A172 (cell line): ENCODE measurements around the gene PRSS3. TPM values are rescaled to one million over a fixed set of nuclear protein-coding genes. Genes with fewer than 3 reads are reported as not detected.
A peak's percentile ranks its signal among the peaks of the same experiment; 100 is the strongest.
"Not testable (repeated sequence)": the region's sequence is repeated elsewhere in the genome, so short reads cannot be mapped to it uniquely, and the experiment has no call there.

Experiments
- DNase-seq: peaks from one replicate; pipeline ENCODE4 v3.0.0-alpha.2; 2015; ENCODE audit warnings: low spot score
- total RNA-seq: library from RNA; depleted of rRNA; stranded (reverse); fragments of >200 nt; shearing (Covaris generic); gene quantifications from 2 replicates; pipeline ENCODE4 v1.2.3, GENCODE V29; 2014; rRNA removed

Gene PRSS3
- total RNA-seq, 1 experiment from 2014 or later, result not detected

DNA sequence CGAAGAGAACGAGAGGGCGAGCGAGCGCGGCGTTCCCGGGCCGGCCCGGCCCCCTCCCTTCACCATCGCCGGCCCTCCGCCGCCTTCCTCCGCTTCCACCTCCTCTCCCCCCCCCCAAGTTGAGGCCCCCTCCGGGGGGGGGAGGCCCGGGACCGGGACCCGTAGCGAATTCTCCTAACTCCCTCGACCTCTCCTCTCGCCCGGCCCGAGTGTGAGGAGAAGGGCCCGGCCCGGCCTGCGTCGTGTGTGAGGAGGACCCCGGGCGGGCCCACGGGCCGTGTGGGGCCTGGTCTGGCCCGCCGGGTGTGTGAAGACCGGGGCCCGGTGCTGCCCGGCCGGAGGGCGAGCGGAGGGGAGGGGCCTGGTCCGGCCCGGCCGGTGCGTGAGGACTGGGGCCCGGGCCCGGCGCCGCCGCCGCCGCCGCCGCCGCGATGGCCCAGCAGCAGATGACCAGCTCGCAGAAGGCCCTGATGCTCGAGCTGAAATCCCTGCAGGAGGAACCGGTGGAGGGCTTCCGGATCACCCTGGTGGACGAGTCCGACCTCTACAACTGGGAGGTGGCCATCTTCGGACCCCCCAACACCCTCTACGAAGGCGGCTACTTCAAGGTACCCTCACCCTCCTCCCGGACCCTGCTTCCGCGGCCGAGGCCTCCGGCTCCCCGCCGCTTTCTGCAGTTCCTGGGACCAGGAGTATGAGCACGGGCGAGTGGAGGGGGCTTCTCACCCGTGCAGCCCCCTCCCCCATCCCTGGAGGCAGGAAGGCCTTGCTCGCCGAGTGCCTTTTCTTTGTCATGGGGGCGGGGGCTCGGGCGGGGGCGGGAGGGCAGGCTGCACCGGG lies 22.2 kb downstream of the PRSS3 start:
- DNase-seq, result peak; percentile 40

DNA sequence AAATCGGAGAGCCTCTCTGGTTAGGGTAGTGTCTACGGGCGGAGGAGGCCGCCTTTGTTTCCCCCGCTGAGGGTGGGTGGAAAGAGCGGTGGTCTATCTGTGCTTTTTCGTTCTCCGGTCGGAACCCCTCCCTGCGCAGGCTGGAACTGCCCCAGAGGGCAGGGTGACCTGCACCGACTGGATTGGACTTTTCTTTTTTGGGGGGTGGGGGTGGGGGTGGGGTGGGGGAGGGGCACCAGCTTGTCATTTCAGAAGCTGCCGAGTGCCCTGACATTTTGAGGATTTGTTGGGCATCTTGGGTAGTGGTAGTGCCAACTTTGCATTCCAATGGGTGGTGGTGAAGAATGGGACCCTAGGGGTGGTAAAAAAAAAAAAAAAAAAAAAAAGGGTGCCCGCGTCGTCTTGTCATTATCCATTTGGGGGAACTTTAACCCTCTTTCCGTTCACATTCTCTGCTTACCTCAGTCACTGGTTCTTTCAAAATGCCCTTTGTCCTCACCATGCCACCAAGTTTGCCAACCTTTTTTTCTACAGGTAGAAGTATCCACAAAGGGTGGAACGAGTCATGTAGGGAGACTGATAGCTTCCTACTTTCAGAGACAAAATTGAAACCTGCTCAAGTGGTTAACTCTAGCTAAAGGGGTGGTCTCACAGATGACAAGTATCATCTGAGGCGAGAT lies 22.9 kb downstream of the PRSS3 start:
- no peak for DNase-seq

DNA sequence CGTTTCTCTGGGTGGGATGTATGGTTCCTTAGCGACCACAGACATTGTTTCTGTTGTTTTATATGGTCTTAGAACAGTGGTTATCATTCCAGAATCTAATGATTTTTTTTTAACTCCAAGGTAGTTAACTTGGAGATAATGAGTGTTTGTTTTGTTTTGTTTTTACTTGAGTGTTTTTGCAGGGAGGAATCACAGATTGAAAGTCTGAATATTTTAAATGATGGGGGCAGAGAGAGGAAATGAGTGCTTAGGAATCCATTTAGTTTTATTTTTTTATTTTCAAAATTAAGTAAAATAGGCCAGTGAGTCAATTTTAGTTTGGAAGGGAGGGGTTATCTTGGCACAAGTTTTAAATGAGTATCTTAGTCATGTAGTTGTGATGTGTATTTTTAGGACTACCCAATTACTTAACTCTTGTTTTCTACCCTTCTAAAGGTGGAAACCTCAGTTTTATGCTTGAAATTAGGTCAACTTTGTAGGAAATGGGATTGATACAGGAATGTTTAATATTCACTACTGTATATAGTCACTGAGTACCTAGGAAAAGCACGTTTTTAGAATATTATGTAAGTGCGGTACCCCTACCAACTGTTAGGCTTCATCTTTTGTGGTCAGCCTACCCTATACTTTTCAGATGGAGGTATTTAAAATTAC lies 23.6 kb downstream of the PRSS3 start:
- no peak for DNase-seq

DNA sequence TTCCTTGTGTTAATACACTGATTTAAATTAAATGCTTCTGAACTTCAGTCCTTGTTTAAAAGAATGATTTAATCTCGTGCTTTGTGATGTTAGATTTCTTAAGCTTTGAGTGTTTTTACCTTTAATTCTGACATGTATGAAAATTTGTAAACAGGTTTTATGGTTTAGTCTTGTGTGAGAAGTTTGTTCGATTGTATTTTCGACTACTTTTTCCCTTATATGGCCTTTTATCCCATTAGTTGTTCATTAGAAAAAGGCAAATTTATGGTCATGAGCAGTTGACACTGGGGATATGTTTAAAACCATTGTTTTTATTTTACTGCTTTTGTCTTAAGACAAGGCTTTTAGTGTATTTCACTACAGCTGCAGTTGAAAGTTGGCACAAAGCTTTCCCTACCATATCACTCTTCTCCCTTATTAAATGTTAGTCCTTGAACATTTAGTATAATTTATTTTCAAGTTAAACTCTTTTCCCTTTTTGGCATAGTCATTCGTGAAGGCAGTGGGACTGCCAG lies 24.9 kb downstream of the PRSS3 start:
- no peak for DNase-seq

DNA sequence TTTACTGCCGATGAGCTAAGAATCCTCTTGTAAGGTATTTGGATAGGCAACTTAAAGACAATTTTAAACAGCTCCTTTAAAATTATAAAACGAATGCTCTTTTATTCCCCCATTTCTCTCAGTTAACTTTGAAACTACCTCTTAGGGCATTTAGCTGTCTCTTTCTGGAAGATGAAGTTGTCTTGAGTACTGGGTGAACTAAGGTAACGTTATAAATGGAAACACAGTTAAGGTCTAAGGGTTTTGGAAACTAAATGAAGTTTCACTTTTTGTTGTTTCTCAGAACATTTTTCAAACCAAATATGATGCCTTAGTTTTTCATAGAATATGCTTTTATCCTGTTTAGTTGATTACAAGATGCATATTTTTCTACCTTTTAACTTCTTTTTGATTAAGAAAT lies 28.4 kb downstream of the PRSS3 start:
- no peak for DNase-seq

DNA sequence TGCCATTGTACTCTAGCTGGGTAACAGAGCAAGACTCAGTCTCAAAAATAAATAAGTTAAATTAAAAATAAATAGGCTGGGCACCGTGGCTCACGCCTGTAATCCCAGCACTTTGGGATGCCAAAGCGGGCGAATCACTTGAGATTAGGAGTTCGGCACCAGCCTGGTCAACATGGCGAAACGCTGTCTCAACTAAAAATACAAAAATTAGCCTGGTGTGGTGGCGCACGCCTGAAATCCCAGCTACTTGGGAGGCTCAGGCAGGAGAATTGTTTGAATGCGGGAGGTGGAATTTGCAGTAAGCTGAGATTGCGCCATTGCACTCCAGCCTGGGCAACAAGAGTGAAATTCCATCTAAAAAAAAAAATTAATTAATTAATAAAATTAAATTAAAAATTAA lies 31.9 kb downstream of the PRSS3 start:
- not testable (repeated sequence) for DNase-seq

DNA sequence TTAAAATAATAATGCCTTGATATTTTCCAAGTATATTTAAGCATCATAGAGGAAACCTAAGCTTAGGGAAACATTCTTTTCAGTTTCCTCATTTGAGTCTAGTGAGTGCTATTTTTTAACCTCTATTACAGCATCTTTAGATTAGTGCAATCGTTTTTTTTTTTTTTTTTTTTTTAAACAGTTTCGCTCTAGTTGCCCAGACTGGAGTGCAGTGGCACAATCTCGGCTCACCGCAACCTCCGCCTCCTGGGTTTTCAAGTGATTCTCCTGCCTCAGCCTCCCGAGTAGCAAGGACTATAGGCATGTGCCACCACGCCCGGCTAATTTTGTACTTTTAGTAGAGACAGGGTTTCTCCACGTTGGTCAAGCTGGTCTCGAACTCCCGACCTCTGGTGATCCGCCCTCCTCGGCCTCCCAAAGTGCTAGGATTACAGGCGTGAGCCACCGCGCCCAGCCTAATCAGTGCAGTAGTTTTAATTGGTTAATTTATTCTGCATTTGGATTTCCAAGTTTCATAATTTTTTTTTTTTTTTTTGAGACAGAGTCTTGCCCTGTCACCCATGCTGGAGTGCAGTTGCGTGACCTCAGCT lies 34.4 kb downstream of the PRSS3 start:
- not testable (repeated sequence) for DNase-seq

DNA sequence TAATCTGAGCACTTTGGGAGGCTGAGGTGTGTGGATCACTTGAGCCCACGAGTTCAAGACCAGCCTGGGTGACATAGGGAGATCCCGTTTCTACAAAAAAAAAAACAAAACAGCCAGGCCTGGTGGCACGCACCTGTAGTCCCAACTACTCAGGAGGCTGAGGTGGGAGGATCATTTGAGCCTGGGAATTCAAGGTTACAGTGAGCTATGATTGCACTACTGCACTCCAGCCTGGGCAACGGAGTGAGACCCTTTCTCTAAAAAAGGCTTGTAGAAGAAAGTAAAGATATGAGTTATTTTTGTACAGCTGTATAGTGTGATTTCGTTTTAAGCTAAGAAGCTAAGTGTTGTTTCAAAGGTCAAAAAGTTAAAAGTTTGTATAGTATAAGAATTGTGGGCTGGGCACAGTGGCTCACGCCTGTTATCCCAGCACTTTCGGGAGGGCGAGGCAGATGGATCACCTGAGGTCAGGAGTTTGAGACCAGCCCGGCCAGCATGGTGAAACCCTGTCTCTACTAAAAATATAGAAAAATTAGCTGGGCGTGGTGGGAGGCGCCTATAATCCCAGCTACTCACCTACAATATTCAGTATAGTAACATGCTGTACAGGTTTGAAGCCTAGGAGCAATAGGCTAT lies 40.4 kb downstream of the PRSS3 start:
- DNase-seq, result no peak

DNA sequence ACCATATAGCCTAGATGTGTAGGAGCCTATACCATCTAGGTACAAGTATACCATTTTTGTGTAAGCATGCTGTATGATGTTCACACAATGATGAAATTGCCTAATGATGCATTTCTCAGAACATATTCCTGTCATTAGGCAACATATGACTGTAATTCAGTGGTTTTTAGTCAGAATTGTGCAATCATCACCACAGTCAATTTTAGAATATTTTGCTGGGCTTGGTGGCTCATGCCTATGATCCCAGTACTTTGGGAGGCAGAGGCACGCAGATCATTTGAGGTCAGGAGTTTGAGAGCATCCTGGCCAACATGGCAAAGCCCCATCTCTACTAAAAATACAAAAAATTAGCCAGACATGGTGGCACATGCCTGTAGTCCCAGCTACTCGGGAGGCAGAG lies 40.9 kb downstream of the PRSS3 start:
- DNase-seq, result not testable (repeated sequence)

DNA sequence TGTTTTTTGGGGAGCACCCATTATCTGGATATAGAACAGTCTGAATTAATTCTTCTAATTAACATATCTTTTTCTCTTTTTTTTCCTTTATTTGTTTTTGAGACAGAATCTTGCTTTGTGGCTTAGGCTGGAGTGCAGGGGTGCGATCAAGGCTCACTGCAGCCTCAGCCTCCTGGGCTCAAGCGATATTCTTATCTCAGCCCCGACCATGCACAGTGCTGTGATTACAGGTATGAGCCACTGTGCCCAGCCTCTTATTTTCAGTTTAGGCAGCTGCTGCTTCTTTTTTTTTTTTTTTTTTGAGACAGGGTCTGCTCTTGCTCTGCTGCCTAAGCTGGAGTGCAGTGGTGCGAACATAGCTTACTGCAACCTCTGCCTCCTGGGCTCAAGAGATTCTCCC lies 41.8 kb downstream of the PRSS3 start:
- no peak for DNase-seq

DNA sequence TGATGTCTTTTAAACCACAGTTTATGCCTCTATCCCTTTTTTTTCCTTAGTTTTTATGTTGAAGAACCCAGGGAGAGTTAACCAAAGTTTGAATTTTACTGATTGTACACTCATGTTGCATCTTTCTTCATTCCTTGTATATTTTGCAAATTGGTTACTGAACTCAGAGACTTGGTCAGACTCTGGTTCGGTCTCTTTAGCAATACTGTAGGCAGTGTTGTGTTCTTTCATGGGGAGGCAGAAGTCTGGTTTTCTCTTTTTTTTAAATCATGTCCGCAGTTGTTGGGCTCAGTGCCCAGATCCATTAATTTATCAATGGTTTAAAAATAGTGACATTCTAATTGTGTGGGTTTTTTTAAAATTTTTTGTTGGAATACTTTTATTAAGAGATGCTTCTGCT lies 45.0 kb downstream of the PRSS3 start:
- no peak for DNase-seq

DNA sequence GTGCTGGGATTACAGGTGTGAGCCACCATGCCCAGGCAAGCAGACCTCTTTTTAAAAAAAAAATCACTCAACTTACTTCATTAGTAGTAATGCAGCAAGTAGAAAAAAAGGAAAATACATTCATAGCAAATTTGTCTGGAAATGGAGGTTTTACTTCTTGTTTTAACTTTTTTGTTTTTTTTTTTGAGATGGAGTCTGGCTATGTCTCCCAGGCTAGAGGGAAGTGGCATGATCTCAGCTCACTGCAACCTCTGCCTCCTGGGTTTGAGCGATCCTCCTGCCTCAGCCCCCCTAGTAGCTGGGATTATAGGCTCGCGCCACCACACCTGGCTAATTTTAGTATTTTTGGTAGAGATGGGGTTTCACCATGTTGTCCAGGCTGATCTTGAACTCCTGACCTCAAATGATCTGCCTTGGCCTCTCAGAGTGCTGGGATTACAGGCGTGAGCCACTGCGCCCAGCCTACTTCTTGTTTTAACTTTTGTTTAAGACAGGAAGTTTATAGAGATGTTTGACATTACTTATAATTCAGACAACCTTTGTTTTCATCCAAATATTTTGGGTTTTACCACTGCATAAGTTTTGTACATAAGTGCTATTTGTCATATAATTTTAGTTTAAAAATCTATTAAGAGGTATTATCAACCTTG lies 48.1 kb downstream of the PRSS3 start:
- DNase-seq, result no peak

DNA sequence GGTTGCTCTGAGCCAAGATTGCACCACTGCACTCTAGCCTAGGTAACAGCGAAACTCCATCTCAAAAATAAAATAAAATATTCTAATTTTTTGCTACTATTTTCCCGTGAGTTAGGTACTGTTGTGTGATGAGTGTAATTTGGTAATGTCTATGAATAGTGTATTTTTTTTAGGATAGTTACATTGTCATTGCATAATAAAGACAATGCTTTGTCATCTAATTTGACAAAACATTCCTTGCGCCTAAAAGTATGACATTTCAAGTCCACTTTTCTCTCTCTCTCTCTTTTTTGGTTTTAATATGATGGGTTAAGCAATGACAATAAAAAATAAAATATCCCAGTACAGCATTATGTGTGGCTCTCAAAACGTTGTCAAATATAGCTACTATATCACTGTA lies 50.9 kb downstream of the PRSS3 start:
- DNase-seq, result no peak

DNA sequence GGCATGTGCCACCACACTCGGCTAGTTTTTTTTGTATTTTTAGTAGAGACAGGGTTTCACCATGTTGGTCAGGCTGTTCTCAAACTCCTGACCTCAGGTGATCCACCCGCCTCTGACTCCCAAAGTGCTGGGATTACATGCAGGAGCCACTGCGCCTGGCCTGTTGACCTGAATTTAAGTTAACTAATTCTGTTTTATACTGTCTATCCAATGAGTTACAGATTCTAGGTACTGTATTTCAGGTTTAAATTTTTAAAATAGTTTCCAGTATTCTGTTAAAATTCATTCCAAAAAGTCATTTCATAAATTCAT lies 52.5 kb downstream of the PRSS3 start:
- DNase-seq, result not testable (repeated sequence)

Other genes with a start within 250 kb of the PRSS3 start
- gene UBE2R2, start 21.6 kb downstream of the PRSS3 start, total RNA-seq, result 14.4 and 16.0 TPM in 2 replicates